Progenitor cell of endocrine pancreas (in vitro differentiated cells): ENCODE measurements around the gene TRPM2. TPM values are rescaled to one million over a fixed set of nuclear protein-coding genes. Genes with fewer than 3 reads are reported as not detected.

ENCODE experiments used
- DNase-seq: peaks from one replicate; pipeline ENCODE4 v3.0.0; 2021; ENCODE audit warnings: low spot score; ENCODE audit not compliant: unreplicated experiment
- H3K27ac Mint-ChIP-seq: 2 replicates; pipeline ENCODE4 v1.8.0; 2021; ENCODE audit warnings: mild to moderate bottlenecking, moderate library complexity, mixed read lengths
- H3K27me3 Mint-ChIP-seq: 2 replicates; pipeline ENCODE4 v1.8.0; 2021; ENCODE audit warnings: mixed read lengths
- H3K36me3 Mint-ChIP-seq: 2 replicates; pipeline ENCODE4 v1.8.0; 2022; ENCODE audit warnings: mixed read lengths; ENCODE audit not compliant: insufficient read depth
- H3K4me1 Mint-ChIP-seq: 2 replicates; pipeline ENCODE4 v1.8.0; 2021; ENCODE audit warnings: low read depth, mixed read lengths
- H3K4me3 Mint-ChIP-seq: 2 replicates; pipeline ENCODE4 v1.8.0; 2021; ENCODE audit warnings: low read depth, mild to moderate bottlenecking, moderate library complexity, mixed read lengths
- H3K9me3 Mint-ChIP-seq: 2 replicates; pipeline ENCODE4 v1.8.0; 2021; ENCODE audit warnings: low read depth, mixed read lengths
- total RNA-seq: library from RNA; stranded (reverse); gene quantifications from 2 replicates; pipeline ENCODE4 v1.2.1, GENCODE V29; 2021
- TF ChIP-seq, protein P1 (sequence below): fragments of 200-600 bp; sonication (generic); IDR thresholded peaks from one replicate; pipeline ENCODE4 v1.5.0; 2021; ENCODE audit warnings: antibody characterized with exemption, mild to moderate bottlenecking; ENCODE audit not compliant: unreplicated experiment

TRPM2 gene
- total RNA-seq, 1 donor from 2014 or later = 0.17 TPM

- Mint-ChIP-seq H3K27me3 (no peaks in the 10 kb centered on the region), H3K27ac (peak overlapping the region; percentile 73), H3K4me3 (no peak overlapping the region), H3K9me3 (no peaks in the 10 kb centered on the region), H3K4me1 (no peaks in the 10 kb centered on the region), H3K36me3 (peaks cover 1% of the 10 kb centered on the region)
- TF ChIP-seq, protein P1, sequence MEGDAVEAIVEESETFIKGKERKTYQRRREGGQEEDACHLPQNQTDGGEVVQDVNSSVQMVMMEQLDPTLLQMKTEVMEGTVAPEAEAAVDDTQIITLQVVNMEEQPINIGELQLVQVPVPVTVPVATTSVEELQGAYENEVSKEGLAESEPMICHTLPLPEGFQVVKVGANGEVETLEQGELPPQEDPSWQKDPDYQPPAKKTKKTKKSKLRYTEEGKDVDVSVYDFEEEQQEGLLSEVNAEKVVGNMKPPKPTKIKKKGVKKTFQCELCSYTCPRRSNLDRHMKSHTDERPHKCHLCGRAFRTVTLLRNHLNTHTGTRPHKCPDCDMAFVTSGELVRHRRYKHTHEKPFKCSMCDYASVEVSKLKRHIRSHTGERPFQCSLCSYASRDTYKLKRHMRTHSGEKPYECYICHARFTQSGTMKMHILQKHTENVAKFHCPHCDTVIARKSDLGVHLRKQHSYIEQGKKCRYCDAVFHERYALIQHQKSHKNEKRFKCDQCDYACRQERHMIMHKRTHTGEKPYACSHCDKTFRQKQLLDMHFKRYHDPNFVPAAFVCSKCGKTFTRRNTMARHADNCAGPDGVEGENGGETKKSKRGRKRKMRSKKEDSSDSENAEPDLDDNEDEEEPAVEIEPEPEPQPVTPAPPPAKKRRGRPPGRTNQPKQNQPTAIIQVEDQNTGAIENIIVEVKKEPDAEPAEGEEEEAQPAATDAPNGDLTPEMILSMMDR = no peak
- DNase-seq = no peak
Measured at GRCh38 chr21:44329971-44330681, 23.3 kb upstream of the TRPM2 start.

- Mint-ChIP-seq H3K4me1 (no peaks in the 10 kb centered on the region), H3K4me3 (no peak overlapping the region), H3K27ac (peak overlapping the region; percentile 64), H3K9me3 (no peaks in the 10 kb centered on the region), H3K36me3 (peaks cover 1% of the 10 kb centered on the region), H3K27me3 (no peaks in the 10 kb centered on the region)
- DNase-seq = no peak
- TF ChIP-seq, protein P1 = no peak
Measured at GRCh38 chr21:44330698-44331097, 22.7 kb upstream of the TRPM2 start.

- no peak overlapping the region for H3K4me3 Mint-ChIP-seq
- TF ChIP-seq, protein P1 = no peak
Measured at GRCh38 chr21:44331209-44331608, 22.2 kb upstream of the TRPM2 start.

GRCh38 chr21:44331650-44332307, 21.6 kb upstream of the TRPM2 start:
- no peak for DNase-seq
- Mint-ChIP-seq H3K4me3 (no peak overlapping the region), H3K4me1 (no peaks in the 10 kb centered on the region), H3K36me3 (peaks cover 1% of the 10 kb centered on the region), H3K27me3 (no peaks in the 10 kb centered on the region), H3K27ac (peak overlapping the region; percentile 56), H3K9me3 (no peaks in the 10 kb centered on the region)
- TF ChIP-seq, protein P1 = no peak

More at GRCh38 chr21:44331209-44331608, 22.2 kb upstream of the TRPM2 start:
- Mint-ChIP-seq H3K27ac (no peak overlapping the region), H3K36me3 (peaks cover 1% of the 10 kb centered on the region), H3K4me1 (no peaks in the 10 kb centered on the region), H3K9me3 (no peaks in the 10 kb centered on the region), H3K27me3 (no peaks in the 10 kb centered on the region)
- DNase-seq = no peak

- Mint-ChIP-seq H3K27ac (no peak overlapping the region), H3K9me3 (no peaks in the 10 kb centered on the region), H3K27me3 (no peaks in the 10 kb centered on the region), H3K4me3 (no peak overlapping the region), H3K4me1 (peaks cover under 1% of the 10 kb centered on the region), H3K36me3 (peaks cover 1% of the 10 kb centered on the region)
- TF ChIP-seq, protein P1 = no peak
- DNase-seq = no peak
Measured at GRCh38 chr21:44332383-44332782, 21.0 kb upstream of the TRPM2 start.
